Mucosa of rectum (tissue), 2 donors: Measurements from ENCODE around the gene ARHGAP19.

ENCODE experiments used
- H3K27ac ChIP-seq, 2 donors: one replicate each; pipeline ENCODE4 v1.7.0; 2013; ENCODE audit warnings: inconsistent platforms in 2 of 2, low read depth in 2 of 2, low read length in 2 of 2
- H3K27me3 ChIP-seq, 2 donors: one replicate each; pipeline ENCODE4 v1.7.0; 2013; ENCODE audit warnings: low read length in 2 of 2; ENCODE audit not compliant: control insufficient read depth in 2 of 2, insufficient read depth in 2 of 2
- H3K36me3 ChIP-seq, 2 donors: one replicate each; pipeline ENCODE4 v1.7.0; 2013; ENCODE audit warnings: low read length in 2 of 2; ENCODE audit not compliant: control insufficient read depth in 2 of 2, insufficient read depth in 2 of 2
- H3K4me1 ChIP-seq, 2 donors: one replicate each; pipeline ENCODE4 v1.7.0; 2013; ENCODE audit warnings: low read length in 2 of 2, mild to moderate bottlenecking in 1 of 2; ENCODE audit not compliant: control insufficient read depth in 2 of 2, insufficient read depth in 2 of 2
- H3K4me3 ChIP-seq, 2 donors: one replicate each; pipeline ENCODE4 v1.7.0; 2013; ENCODE audit warnings: low read length in 2 of 2
- H3K9ac ChIP-seq, 2 donors: one replicate each; pipeline ENCODE4 v1.7.0; 2013; ENCODE audit warnings: low read length in 2 of 2, low read depth in 1 of 2, mild to moderate bottlenecking in 1 of 2
- H3K9me3 ChIP-seq, 2 donors: one replicate each; pipeline ENCODE4 v1.7.0; 2013; ENCODE audit warnings: low read length in 2 of 2; ENCODE audit not compliant: control insufficient read depth in 2 of 2
- donor health status: healthy.
- donor health status: Normal muscosa, but diverticular disease.

The ARHGAP19 gene, protein sequence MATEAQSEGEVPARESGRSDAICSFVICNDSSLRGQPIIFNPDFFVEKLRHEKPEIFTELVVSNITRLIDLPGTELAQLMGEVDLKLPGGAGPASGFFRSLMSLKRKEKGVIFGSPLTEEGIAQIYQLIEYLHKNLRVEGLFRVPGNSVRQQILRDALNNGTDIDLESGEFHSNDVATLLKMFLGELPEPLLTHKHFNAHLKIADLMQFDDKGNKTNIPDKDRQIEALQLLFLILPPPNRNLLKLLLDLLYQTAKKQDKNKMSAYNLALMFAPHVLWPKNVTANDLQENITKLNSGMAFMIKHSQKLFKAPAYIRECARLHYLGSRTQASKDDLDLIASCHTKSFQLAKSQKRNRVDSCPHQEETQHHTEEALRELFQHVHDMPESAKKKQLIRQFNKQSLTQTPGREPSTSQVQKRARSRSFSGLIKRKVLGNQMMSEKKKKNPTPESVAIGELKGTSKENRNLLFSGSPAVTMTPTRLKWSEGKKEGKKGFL

DNA sequence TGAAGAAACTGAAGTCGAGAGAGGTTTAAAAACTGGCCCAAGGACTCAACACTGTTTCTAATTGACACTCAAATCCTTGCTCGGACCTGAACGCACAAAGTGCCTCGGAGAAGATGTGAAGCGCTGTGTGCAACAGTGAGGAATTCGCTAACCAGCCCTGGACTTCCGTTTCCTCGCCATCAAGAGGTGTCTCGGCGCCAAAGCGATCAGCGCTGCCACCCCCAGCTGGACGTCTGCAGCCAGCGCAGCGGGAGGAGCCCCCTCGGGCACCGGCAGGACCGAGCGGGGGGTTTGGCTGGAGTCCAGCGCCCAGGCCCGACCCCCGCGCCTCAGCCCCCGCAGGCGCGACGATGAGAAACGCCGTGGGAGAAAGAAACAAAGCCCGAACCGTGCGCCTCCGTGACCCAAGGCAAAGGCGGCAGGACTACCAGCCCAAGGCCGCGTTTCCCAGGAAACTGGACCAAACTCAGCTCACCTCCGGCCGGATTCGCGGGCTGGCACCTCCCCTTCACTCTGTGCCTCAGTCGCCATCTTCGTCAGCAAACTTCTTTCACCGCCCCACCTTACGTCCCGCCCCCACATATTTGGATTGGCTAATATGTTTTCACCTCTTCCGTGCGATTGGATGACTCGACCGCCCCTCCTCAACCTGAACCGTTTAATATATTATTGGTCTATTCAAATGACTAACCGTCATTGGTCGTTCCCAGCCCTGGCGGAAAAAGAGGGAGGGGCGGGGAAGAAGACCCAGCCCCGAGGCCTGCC, at the start of gene ARHGAP19:
TSS of gene ARHGAP19 (minus strand) at position 541 of the 765 bp plus-strand sequence. CDS start at position 531, 10 bp downstream.
- no peaks in the 10 kb centered on the region for H3K27me3 ChIP-seq

DNA sequence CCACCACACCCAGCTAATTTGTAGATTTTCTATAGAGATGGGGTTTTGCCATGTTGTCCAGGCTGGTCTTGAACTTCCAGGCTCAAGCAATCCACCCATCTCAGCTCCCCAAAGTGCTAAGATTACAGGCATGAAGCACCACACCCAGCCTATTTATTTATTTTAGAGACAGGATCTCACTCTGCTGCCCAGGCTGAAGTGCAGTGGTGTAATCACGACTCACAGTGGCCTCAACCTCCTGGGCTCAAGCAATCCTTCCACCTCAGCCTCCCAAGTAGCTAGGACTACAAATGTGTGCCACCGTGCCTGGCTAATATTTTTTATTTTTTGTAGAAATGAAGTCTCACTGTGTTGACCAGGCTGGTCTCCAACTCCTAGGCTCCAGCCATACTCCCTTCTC, 49.0 kb upstream of the ARHGAP19 start:
- Histone ChIP-seq H3K4me1 (peaks cover 8 to 10% of the 10 kb centered on the region in 2 donors), H3K9me3 (no peaks in the 10 kb centered on the region), H3K27ac (no peak overlapping the region), H3K9ac (no peak overlapping the region), H3K36me3 (no peaks in the 10 kb centered on the region), H3K4me3 (no peak overlapping the region), H3K27me3 (no peaks in the 10 kb centered on the region)

More for the DNA sequence above, at the start of gene ARHGAP19:
- no peaks in the 10 kb centered on the region for H3K9me3 ChIP-seq
- H3K9ac ChIP-seq: peak within 1 kb of the TSS; percentile 88 to 96
- peaks cover 0 to 7% of the 10 kb centered on the region in 2 donors for H3K4me1 ChIP-seq
- peak within 1 kb of the TSS; percentile 83 to 98 for H3K4me3 ChIP-seq
- peak within 1 kb of the TSS; percentile 94 to 97 for H3K27ac ChIP-seq
- no peaks in the 10 kb centered on the region for H3K36me3 ChIP-seq

DNA sequence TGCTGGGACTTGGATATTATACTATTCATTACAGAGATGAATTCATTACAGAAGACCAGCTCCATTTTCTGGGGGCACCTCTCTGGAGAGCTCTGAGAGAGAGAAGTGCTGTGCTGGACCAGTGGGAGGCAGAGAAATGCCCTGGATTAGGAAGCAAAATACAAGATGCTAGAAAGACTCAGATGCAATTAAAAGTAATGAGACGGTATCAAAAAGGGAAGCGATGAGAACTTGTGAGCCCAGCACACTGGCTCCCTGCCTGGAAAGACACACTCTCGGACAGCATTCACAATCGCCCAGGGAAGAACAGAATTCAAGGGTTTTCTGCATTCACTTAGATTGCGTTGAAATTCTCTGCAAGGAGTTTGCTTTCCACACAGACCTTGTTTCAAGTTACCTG, 45.6 kb upstream of the ARHGAP19 start:
- H3K4me1 ChIP-seq: peaks cover 16 to 20% of the 10 kb centered on the region in 2 donors
- H3K9ac ChIP-seq: no peak overlapping the region
- H3K4me3 ChIP-seq: no peak overlapping the region
- no peak overlapping the region for H3K27ac ChIP-seq
- H3K27me3 ChIP-seq: no peaks in the 10 kb centered on the region
- no peaks in the 10 kb centered on the region for H3K36me3 ChIP-seq
- no peaks in the 10 kb centered on the region for H3K9me3 ChIP-seq

DNA sequence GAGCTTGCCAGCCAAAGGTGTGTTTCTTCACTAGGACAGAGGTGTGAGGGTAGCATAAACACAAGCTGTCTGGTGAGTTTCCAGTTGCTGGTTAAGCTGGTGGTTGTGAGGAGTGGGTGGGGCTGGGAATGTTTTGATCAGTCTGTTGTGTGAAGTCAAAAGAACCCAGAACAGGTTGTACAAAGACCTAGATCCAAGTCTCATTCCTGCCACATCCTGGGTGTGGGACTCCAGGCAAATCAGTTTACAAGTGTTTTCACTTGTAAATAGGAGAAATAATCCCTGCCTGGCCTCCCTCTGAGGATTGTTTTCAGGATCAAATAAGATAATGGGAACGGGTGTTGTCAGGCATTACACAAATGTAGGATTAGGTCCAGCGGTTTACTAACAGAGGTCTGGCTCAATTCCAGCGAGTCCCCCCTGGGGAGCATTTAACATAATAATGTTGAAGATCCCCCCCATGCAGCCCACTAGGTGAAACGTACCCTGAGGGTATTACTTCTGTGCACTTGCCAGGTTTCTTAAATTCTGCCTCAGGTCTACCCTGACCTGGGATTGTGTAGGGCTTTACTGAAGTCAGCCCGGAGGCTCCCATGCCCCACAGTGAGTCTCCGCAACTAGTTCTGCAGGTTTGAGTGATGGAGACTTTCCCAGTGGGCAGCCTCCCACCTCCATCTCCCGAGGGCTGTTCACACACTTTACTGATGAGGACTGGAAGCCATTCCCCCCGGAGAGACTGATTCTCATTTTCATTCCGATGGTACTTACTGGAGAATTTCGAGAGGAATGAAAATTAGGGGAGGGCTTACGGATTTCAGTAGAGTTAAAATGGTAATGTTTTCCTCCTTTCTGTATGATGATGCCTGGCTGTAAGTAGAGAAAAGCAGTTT, 44.8 kb upstream of the ARHGAP19 start:
- Histone ChIP-seq H3K27ac (peak overlapping the region; percentile 53 to 66), H3K27me3 (no peaks in the 10 kb centered on the region), H3K4me1 (peaks cover 16 to 23% of the 10 kb centered on the region in 2 donors), H3K4me3 (no peak overlapping the region), H3K9me3 (no peaks in the 10 kb centered on the region), H3K9ac (peak overlapping the region in 1 of 2 donors; percentile 23), H3K36me3 (no peaks in the 10 kb centered on the region)

DNA sequence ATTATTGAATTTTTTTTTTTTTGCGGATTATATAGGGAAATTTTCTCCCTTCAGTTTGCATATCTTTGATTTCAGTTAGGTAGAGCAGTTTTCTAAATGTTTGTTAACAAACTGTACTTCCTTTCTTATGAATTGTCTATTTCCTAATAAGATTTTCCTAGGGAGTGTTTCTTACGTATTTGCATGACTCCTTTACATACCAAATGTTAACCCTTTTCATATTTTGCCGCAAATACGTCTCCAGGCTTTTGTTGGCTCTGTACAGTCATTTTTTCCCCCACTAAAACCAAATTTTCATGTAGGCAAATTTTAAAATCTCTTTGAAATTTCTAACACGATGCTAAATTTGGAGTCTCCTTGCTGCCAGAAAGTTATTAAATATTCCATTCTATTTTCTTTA, 44.0 kb upstream of the ARHGAP19 start:
- Histone ChIP-seq H3K36me3 (no peaks in the 10 kb centered on the region), H3K4me3 (no peak overlapping the region), H3K9ac (peak overlapping the region in 1 of 2 donors; percentile 19), H3K27ac (peak overlapping the region; percentile 53 to 66), H3K9me3 (no peaks in the 10 kb centered on the region), H3K27me3 (no peaks in the 10 kb centered on the region), H3K4me1 (peaks cover 22 to 30% of the 10 kb centered on the region in 2 donors)

DNA sequence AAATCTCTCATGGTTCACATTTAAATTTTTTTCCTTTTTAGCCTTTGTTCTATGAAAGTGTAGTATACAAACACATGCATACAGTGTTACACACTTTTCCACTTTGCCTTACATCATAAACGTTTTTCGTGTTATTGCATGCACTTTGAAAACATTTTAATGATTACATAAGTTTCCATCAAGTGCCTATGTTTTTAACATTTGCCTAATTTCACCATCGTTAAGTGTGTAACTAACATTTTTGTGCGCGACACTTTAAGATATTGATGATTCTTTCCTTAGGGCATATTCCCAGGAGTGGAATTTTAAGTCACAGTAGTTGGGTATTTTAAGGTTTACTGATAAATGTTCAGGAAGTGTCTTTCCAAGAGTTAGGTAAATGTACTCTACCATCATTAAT, 43.6 kb upstream of the ARHGAP19 start:
- Histone ChIP-seq H3K9me3 (no peaks in the 10 kb centered on the region), H3K9ac (no peak overlapping the region), H3K27ac (peak overlapping the region; percentile 53 to 66), H3K27me3 (no peaks in the 10 kb centered on the region), H3K36me3 (peaks cover 0 to 2% of the 10 kb centered on the region in 2 donors), H3K4me3 (no peak overlapping the region), H3K4me1 (peaks cover 26 to 35% of the 10 kb centered on the region in 2 donors)

DNA sequence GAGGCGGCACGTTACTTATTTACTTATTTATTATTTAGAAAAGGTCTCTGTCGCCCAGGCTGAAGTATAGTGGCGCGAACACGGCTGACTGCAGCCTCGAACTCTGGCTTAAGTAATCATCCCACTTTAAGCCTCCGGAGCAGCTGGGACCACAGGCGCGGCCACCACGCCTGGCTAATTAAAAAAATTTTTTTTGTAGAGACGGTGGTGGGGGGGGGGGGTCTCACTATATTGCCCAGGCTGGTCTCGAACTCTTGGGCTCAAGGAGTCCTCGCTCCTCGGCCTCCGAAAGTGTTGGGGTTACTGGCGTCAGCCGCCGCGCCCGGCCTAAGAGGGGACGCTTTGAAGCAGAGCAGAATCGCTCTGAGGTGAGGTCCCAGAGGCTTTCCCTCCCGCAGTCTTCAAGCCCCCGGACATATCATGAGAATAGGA, 42.8 kb upstream of the ARHGAP19 start:
- H3K4me1 ChIP-seq: peaks cover 28 to 37% of the 10 kb centered on the region in 2 donors
- peak overlapping the region; percentile 89 to 91 for H3K4me3 ChIP-seq
- H3K9me3 ChIP-seq: no peaks in the 10 kb centered on the region
- peak overlapping the region; percentile 34 to 94 for H3K9ac ChIP-seq
- peaks cover 0 to 2% of the 10 kb centered on the region in 2 donors for H3K36me3 ChIP-seq
- H3K27ac ChIP-seq: peak overlapping the region; percentile 91 to 94
- H3K27me3 ChIP-seq: no peaks in the 10 kb centered on the region

DNA sequence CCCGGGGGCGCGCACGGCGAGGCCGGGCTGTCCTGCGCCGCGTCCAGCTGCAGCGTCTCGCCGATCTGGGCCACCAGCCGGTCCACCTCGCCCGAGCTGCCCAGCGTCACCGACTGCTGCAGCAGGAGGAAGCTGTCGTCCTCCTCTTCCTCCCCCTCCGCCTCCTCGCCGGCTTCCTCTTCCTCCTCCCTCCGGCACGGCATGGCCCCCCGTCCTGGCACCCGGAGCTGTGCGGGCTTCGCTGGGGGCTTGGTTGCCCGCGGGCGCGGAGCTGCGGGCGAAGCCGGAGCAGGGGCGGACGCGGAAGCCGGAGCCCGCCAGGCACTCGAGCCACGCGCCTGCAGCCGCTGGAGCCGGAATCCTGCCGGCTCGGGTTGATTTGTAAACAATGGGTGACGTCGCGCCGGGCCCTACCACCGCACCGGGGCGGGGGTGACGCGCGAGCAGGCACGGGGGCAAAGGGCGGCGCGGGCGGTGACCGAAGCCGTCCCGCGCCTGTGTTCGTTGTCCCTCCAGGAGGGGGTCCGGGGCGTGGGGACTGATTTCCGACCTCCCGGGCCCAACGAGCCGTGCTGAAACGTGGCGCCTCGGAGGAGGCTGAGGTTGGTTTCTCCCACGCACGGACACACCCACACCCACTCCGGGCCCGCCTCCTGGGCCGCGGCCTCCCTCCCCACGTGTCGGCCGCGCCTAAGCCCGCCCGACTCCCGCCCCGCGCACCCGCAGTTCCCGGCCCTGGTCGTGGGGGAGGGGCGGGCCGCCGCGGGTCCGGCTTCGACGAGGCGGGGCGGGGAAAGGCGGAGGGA, 42.1 kb upstream of the ARHGAP19 start, which contains the start of gene FRAT2:
TSS of gene FRAT2 (minus strand) at position 360 of the 806 bp plus-strand sequence. CDS start at position 203, 157 bp downstream.
- Histone ChIP-seq H3K9me3 (no peaks in the 10 kb centered on the region), H3K36me3 (peaks cover 0 to 2% of the 10 kb centered on the region in 2 donors), H3K27me3 (no peaks in the 10 kb centered on the region), H3K4me1 (peaks cover 34 to 42% of the 10 kb centered on the region in 2 donors), H3K27ac (peak within 1 kb of the TSS; percentile 91 to 94), H3K4me3 (peak within 1 kb of the TSS; percentile 89 to 91), H3K9ac (peak within 1 kb of the TSS; percentile 94 to 97)
